HL-60 (cell line): ENCODE results near the gene STARD9.

Experiments used
- DNase-seq, 2 experiments: peaks; one replicate each; pipeline ENCODE4 v3.0.0-alpha.2; 2010 to 2020; ENCODE audit warnings: low read depth in 1 of 2, low spot score in 1 of 2
- H3K27ac ChIP-seq: fragments of 250-450 bp; sonication (Bioruptor Pico); replicated peaks from 2 replicates; pipeline ENCODE4 v1.5.1; 2020; ENCODE audit warnings: mild to moderate bottlenecking, moderate library complexity
- H3K27me3 ChIP-seq: fragments of 250-450 bp; sonication (Bioruptor Pico); 2 replicates; pipeline ENCODE4 v1.5.1; 2021; ENCODE audit warnings: mild to moderate bottlenecking, moderate library complexity; ENCODE audit not compliant: insufficient read depth, poor library complexity, severe bottlenecking
- H3K4me3 ChIP-seq: replicated peaks from 2 replicates; pipeline ENCODE4 v1.5.1; 2011; ENCODE audit warnings: mild to moderate bottlenecking, control low read depth, low read length; ENCODE audit not compliant: insufficient read depth
- CTCF ChIP-seq: IDR thresholded peaks from one replicate; pipeline ENCODE4 v1.5.1; 2011; ENCODE audit warnings: low read length, control low read depth, inconsistent platforms; ENCODE audit not compliant: insufficient read depth
- GABPA ChIP-seq: IDR thresholded peaks from 2 replicates; pipeline ENCODE4 v1.6.1; 2012; ENCODE audit warnings: low read depth
- POLR2AphosphoS5 ChIP-seq: IDR thresholded peaks from 2 replicates; pipeline ENCODE4 v1.6.1; 2012; ENCODE audit warnings: low read depth
- REST ChIP-seq: IDR thresholded peaks from 2 replicates; pipeline ENCODE4 v1.6.1; 2012; ENCODE audit warnings: low read depth; ENCODE audit not compliant: insufficient replicate concordance
- SPI1 ChIP-seq: IDR thresholded peaks from 2 replicates; pipeline ENCODE4 v1.6.1; 2012; ENCODE audit warnings: low read depth, mild to moderate bottlenecking, borderline replicate concordance

STARD9 gene

GRCh38 chr15:42611532-42611931 is 36.1 kb downstream of the STARD9 start:
- TF ChIP-seq POLR2AphosphoS5 (no peak), CTCF (no peak), REST (no peak), GABPA (no peak), SPI1 (no peak)
- H3K27ac ChIP-seq: no peak overlapping the region
- H3K4me3 ChIP-seq: no peak overlapping the region
- no peak for DNase-seq
- no peaks in the 10 kb centered on the region for H3K27me3 ChIP-seq

GRCh38 chr15:42612367-42612912 is 37.0 kb downstream of the STARD9 start:
- TF ChIP-seq POLR2AphosphoS5: no peak
- TF ChIP-seq SPI1: no peak
- no peak for TF ChIP-seq REST
- no peak for TF ChIP-seq GABPA
- no peak for TF ChIP-seq CTCF
- DNase-seq: no peak
- Histone ChIP-seq H3K4me3 (no peak overlapping the region), H3K27ac (no peak overlapping the region), H3K27me3 (no peaks in the 10 kb centered on the region)

- no peak for DNase-seq
These were observed 40.7 kb downstream of the STARD9 start for GRCh38 chr15:42616107-42616506.

GRCh38 chr15:42619656-42620371 is 44.4 kb downstream of the STARD9 start:
- Histone ChIP-seq H3K27me3 (no peaks in the 10 kb centered on the region), H3K4me3 (no peak overlapping the region), H3K27ac (peak overlapping the region; percentile 21; the same call in 1 of the 2 replicates)
- no peak for TF ChIP-seq POLR2AphosphoS5
- no peak for TF ChIP-seq SPI1
- no peak for TF ChIP-seq REST
- TF ChIP-seq CTCF: no peak
- no peak for TF ChIP-seq GABPA
- DNase-seq: no peak

More at GRCh38 chr15:42616107-42616506, 40.7 kb downstream of the STARD9 start:
- Histone ChIP-seq H3K27ac (no peak overlapping the region), H3K4me3 (no peak overlapping the region), H3K27me3 (no peaks in the 10 kb centered on the region)
- TF ChIP-seq POLR2AphosphoS5: no peak
